D721Med (cell line): Measurements from ENCODE around the gene IRX6.

Experiments used
- DNase-seq: peaks from one replicate; pipeline ENCODE4 v3.0.0; 2011; ENCODE audit warnings: low spot score; ENCODE audit not compliant: insufficient read length
- FAIRE-seq: peaks from 2 replicates; lab custom pipeline; 2011; peaks lifted over from hg19 to GRCh38; lab: Jason Lieb, UNC
- TF ChIP-seq, protein P1 (sequence below): IDR thresholded peaks from 2 replicates; pipeline ENCODE4 v1.5.1; 2012; ENCODE audit warnings: mild to moderate bottlenecking, control low read depth; ENCODE audit not compliant: insufficient read depth; ENCODE audit errors: missing control alignments

Gene IRX6

GRCh38 chr16:55359946-55360345 is 35.9 kb downstream of the IRX6 start:
- TF ChIP-seq, protein P1, sequence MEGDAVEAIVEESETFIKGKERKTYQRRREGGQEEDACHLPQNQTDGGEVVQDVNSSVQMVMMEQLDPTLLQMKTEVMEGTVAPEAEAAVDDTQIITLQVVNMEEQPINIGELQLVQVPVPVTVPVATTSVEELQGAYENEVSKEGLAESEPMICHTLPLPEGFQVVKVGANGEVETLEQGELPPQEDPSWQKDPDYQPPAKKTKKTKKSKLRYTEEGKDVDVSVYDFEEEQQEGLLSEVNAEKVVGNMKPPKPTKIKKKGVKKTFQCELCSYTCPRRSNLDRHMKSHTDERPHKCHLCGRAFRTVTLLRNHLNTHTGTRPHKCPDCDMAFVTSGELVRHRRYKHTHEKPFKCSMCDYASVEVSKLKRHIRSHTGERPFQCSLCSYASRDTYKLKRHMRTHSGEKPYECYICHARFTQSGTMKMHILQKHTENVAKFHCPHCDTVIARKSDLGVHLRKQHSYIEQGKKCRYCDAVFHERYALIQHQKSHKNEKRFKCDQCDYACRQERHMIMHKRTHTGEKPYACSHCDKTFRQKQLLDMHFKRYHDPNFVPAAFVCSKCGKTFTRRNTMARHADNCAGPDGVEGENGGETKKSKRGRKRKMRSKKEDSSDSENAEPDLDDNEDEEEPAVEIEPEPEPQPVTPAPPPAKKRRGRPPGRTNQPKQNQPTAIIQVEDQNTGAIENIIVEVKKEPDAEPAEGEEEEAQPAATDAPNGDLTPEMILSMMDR = no peak
- no peak for FAIRE-seq
- no peak for DNase-seq

GRCh38 chr16:55364811-55365210 is 40.8 kb downstream of the IRX6 start:
- TF ChIP-seq, protein P1 = no peak
- no peak for FAIRE-seq
- no peak for DNase-seq

- TF ChIP-seq, protein P1 = no peak
- DNase-seq = no peak
- FAIRE-seq = no peak
Observed at GRCh38 chr16:55367301-55367811, 43.4 kb downstream of the IRX6 start.

DNA sequence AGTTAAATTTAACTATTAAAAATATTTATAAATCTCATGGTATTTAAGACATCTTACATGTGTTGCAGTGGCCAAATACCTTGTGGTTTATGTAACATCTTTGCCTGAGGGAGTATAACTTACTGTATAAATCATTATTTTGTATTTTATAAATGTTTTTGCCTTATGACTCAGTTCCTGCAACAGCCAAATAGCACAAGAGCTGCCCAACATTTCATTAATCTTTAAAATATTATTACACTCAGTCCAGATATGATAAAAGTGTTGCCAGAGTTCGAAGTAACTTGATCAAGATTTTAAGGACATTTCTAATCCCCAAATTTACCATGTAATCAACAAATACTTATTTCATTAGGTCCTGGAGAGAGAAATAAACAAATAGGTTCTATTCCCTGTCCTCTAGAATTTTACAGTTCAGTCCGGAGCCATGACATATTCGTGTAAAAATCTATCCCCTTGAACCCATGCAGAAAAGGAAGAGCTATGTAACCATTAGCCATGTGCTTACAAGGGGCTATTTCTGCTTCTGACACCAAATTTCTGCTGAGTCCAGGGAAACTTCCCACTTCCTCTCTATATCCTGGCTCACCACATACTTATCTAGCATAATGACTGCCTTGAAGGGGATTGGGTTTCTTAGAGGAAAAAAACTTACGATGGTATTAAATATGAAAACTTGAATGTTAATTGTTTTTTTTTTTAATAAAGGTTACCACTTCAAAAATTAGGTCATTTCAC is 44.0 kb downstream of the IRX6 start:
- TF ChIP-seq, protein P1 = no peak
- DNase-seq (no peak), FAIRE-seq (no peak)

- DNase-seq (no peak), FAIRE-seq (no peak)
- TF ChIP-seq, protein P1 = no peak
Observed at GRCh38 chr16:55369151-55369550, 45.1 kb downstream of the IRX6 start.

DNA sequence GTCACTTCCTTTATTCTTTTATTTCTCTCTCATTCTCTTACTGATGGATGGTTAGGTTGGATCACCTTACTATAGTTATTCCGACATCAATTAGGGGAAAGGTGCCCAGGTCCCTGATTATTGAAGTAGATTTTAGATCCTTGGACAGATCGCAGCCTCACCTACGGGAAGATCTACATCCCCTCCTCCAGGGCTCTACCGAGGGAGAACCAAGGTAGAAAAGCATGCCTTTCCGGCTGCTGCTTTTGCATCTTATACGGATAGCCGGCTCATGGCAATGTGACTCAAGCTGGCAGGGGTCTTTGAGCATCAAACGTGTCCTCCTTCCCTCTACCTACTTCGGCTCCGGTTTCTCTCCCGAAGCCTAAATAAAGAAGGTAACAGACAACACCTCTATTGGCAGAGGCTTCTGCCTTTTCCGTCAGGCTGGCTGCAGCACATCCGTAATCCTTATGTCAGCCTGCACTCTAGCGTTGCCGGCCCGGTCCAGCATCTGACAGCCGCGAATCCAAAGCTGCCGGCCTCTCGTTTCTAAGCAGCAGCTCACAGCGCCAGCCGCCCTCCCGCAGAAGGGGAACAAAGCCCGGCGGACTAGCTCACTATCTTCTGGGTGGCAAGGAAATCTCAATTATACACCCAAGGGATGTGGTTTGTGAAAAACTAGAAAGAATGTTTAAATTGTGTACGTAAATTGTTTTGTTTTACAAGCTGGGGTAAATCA is 46.9 kb downstream of the IRX6 start:
- TF ChIP-seq, protein P1 = peak; percentile 42
- no peak for FAIRE-seq
- peak; percentile 19 for DNase-seq
